NCI-H1092 treated with DMSO at 0.1 percent for 48 hours (cell line): Measurements from ENCODE around the gene DUSP14.

Experiments
- DNase-seq: peaks from one replicate; lab custom pipeline; 2025; lab: John Stamatoyannopoulos, UW

DUSP14 gene

DNA sequence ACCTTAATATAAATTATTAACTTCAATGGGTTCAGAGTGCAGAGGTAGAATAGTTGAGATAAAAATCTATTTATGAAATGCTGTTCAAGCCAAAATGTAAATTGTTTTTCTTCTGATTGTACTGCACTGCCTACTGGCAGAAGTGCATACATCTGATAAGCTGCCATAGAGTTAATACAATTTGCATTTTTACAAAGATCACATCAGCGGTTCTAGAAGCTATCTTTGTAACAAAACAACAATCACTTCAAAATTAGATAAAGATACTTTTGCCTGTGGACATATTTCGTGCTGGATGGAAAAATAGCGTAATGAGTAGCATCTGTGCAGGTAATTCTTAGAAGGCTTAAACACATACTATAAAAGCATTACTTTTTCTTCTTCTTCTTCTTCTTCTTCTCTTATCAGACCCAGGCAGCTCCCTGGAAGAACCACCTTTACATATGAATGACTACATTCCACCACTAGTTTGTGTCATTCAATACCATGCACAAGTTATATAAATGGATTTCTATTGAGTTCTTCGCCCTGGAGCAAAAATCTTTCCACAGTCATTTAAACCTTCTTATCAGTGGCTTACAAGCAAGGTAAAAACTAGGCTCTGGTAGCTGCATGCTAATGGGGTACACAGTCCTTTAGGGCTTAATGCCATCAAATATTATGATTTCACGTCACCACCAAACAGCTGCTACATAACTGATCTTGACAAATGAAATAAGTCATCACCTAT lies 72.5 kb downstream of the DUSP14 start:
- no peak for DNase-seq
